Testis (tissue), 3 donors: ENCODE data around the gene DYNLT3. TPM values are rescaled to one million over a fixed set of nuclear protein-coding genes. Genes with fewer than 3 reads are reported as not detected.

Experiments
- DNase-seq: peaks from one replicate; pipeline ENCODE4 v3.0.0-alpha.2; 2019
- H3K27ac ChIP-seq, 2 donors: fragments of 200-600 bp; sonication (generic); one replicate each; pipeline ENCODE4 v1.5.1; 2019
- H3K27me3 ChIP-seq: fragments of 200-600 bp; sonication (generic); one replicate; pipeline ENCODE4 v1.5.1; 2019
- H3K36me3 ChIP-seq: fragments of 200-600 bp; sonication (generic); one replicate; pipeline ENCODE4 v1.5.1; 2017; ENCODE audit warnings: low read depth; ENCODE audit errors: missing control alignments
- H3K4me1 ChIP-seq: fragments of 200-600 bp; sonication (generic); one replicate; pipeline ENCODE4 v1.5.1; 2019
- H3K4me3 ChIP-seq, 2 donors: fragments of 200-600 bp; sonication (generic); one replicate each; pipeline ENCODE4 v1.5.1; 2017 to 2019
- H3K9me3 ChIP-seq: fragments of 200-600 bp; sonication (generic); one replicate; pipeline ENCODE4 v1.5.1; 2017
- POLR2A ChIP-seq: fragments of 450-650 bp; IDR thresholded peaks from one replicate; pipeline ENCODE4 v1.6.1; 2017; ENCODE audit warnings: antibody characterized with exemption, mild to moderate bottlenecking, moderate library complexity
- WGBS, 2 donors: methylation state at CpG; one replicate each; pipeline ENCODE4 v1.1.5; 2018; 5-methylcytosine and 5-hydroxymethylcytosine counted together
- intact Hi-C: fragments of 100-400 bp; cut with DNase I; formaldehyde crosslinking; loops from one replicate; pipeline ENCODE4 v1.15.1; 2023; ENCODE audit warnings: low total_unique reads
- polyA plus RNA-seq: library from polyadenylated mRNA; stranded (reverse); fragments of 350-450 nt; fragmentation: Illumina TruSeq; extraction: RNeasy Lipid Tissue Mini Kit (QIAGEN cat#74804); gene quantifications from one replicate; pipeline ENCODE4 v1.2.3, GENCODE V29; 2014; ENCODE audit warnings: low read depth, low replicate concordance; ENCODE audit not compliant: insufficient read depth
- total RNA-seq, 2 donors: library from RNA; depleted of rRNA; stranded (reverse); fragments of >200 nt; gene quantifications; one replicate each; pipeline ENCODE4 v1.2.3, GENCODE V29; 2016
- TF ChIP-seq, protein P1 (sequence below), 3 experiments: fragments of 450-650 bp in 2 of 3; fragments of 200-600 bp in 1 of 3; sonication (generic) in 1 of 3; IDR thresholded peaks; one replicate each; pipeline ENCODE4 v1.5.1; 2016 to 2019; ENCODE audit warnings: antibody characterized with exemption in 3 of 3, mild to moderate bottlenecking in 2 of 3, moderate library complexity in 1 of 3

The DYNLT3 gene
- total and polyA plus RNA-seq, 3 donors from 2014 or later, result 11.1 to 20.1 (median 11.7) TPM

DNA sequence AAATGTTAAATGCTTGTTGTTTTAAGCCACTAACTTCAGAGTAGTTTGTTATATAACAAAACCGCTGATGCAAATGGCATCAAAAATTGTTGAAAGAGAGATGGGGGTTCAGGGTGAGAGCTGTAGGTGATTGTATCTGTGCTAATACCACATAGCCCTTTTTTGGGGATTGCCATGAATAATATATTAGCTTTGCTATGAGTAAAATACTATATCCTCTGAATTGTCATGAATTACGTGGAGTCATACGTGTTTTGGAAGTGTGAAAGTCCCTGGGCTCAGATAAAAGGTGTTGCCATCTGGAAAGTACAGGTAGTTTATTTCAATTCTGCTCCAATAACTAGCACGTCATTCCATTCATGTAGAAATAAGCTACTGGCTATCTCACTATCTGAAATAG is 30.6 kb downstream of the DYNLT3 start:
- TF ChIP-seq, protein P1, sequence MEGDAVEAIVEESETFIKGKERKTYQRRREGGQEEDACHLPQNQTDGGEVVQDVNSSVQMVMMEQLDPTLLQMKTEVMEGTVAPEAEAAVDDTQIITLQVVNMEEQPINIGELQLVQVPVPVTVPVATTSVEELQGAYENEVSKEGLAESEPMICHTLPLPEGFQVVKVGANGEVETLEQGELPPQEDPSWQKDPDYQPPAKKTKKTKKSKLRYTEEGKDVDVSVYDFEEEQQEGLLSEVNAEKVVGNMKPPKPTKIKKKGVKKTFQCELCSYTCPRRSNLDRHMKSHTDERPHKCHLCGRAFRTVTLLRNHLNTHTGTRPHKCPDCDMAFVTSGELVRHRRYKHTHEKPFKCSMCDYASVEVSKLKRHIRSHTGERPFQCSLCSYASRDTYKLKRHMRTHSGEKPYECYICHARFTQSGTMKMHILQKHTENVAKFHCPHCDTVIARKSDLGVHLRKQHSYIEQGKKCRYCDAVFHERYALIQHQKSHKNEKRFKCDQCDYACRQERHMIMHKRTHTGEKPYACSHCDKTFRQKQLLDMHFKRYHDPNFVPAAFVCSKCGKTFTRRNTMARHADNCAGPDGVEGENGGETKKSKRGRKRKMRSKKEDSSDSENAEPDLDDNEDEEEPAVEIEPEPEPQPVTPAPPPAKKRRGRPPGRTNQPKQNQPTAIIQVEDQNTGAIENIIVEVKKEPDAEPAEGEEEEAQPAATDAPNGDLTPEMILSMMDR (IDR thresholded peaks at IDR 0.05), result no peak
- TF ChIP-seq POLR2A, result no peak
- 79 to 96% methylated on average over 3 to 4 of the region's 4 CpGs for WGBS, 2 donors
- Histone ChIP-seq H3K27ac (no peak overlapping the region), H3K4me3 (no peak overlapping the region), H3K36me3 (no peaks in the 10 kb centered on the region), H3K4me1 (no peaks in the 10 kb centered on the region), H3K27me3 (no peaks in the 10 kb centered on the region), H3K9me3 (no peaks in the 10 kb centered on the region)
- no peak for DNase-seq
- intact Hi-C loops, result no loop called here

DNA sequence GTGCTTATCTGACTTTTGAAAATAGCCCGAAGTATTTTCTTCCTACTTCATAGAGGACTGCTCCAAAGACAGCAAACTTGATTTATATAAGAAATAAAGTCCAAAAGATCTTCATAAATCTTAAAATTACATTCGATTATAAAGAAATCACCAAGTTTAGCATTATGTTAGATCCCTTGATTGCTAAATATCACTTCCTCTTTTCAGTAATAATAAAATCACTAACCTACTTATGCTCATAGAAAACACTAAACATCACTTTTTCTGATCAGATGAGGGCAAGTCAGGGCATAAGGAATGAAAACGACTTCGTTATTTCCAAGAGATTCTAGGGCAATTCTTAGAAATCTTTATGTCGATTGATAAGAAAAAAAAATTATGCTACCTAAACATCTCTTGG is 32.0 kb downstream of the DYNLT3 start:
- H3K4me3 ChIP-seq, result no peak overlapping the region
- 71 to 80% methylated on average over 5 of the region's 5 CpGs for WGBS, 2 donors
- TF ChIP-seq, protein P1 (IDR thresholded peaks at IDR 0.05), result no peak
- no peak for TF ChIP-seq POLR2A
- no peak for DNase-seq
- no peaks in the 10 kb centered on the region for H3K9me3 ChIP-seq
- intact Hi-C loops, result no loop called here
- H3K27me3 ChIP-seq, result no peaks in the 10 kb centered on the region
- H3K36me3 ChIP-seq, result no peaks in the 10 kb centered on the region
- no peak overlapping the region for H3K27ac ChIP-seq
- no peaks in the 10 kb centered on the region for H3K4me1 ChIP-seq

DNA sequence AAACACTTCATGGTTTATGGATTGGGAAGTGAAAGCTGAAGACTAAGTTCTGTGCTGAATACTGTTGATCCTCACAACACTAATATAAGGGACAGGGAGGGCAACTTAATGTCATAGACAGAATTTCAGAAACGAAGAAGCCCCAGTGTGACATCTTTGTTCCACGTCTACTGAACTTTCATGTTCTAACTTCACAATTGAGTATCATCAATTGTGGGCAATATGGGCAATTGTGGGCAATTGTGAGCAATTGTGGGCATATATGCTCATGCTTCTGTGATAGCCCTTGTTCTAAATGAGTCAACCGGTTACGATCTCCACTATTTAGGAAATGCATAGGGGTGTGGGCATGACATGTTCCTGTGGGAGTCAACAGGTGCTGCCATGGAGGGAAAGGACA is 33.8 kb downstream of the DYNLT3 start:
- no peaks in the 10 kb centered on the region for H3K36me3 ChIP-seq
- intact Hi-C loops, result no loop called here
- H3K9me3 ChIP-seq, result no peaks in the 10 kb centered on the region
- WGBS, 2 donors, result 81 to 91% methylated on average over 4 of the region's 4 CpGs
- no peak for DNase-seq
- no peaks in the 10 kb centered on the region for H3K4me1 ChIP-seq
- no peak overlapping the region for H3K4me3 ChIP-seq
- no peaks in the 10 kb centered on the region for H3K27me3 ChIP-seq
- no peak for TF ChIP-seq POLR2A
- no peak overlapping the region for H3K27ac ChIP-seq

DNA sequence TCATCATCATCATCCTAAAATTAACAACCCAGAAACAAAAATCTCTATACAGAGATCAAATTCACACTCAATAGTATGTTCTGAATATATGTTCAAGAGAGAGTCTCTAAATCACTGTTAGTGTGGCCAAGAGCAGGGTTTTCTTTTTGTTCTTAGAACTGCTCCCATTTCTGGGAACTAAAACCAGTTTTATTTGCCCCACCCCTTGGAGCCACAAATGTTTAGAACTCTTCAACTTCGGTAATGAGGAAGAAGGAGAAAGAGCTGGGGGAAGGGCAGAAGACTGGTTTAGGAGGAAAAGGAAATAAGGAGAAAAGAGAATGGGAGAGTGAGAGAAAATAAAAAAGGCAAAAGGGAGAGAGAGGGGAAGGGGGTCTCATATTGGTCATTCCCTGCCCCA is 35.3 kb downstream of the DYNLT3 start:
- Histone ChIP-seq H3K27ac (no peak overlapping the region), H3K9me3 (no peaks in the 10 kb centered on the region), H3K4me1 (no peaks in the 10 kb centered on the region), H3K36me3 (no peaks in the 10 kb centered on the region), H3K4me3 (no peak overlapping the region), H3K27me3 (no peaks in the 10 kb centered on the region)
- WGBS, 2 donors, result 73 to 85% methylated on average over 1 of the region's 1 CpG
- TF ChIP-seq, protein P1 (IDR thresholded peaks at IDR 0.05), result no peak
- TF ChIP-seq POLR2A, result no peak
- intact Hi-C loops, result no loop called here
- DNase-seq, result no peak

DNA sequence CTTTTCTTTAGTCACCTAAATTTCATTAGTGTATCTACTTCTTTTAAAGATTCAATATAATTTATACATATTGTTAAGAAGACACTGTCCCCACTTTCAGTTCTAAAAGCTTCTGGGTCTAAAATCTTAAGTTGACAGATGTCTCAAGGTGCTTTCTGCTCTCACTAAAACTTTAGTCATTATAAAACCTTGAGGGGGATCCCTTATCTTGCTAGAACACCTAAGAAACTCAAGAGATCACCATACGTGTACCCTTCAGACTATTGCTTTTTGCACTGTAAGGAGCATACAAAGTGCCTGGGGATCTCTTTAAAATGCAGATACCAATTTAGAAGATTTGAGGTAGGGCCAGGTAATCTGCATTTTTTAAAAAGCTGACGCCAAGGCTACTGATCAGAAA is 37.4 kb downstream of the DYNLT3 start:
- Histone ChIP-seq H3K36me3 (no peaks in the 10 kb centered on the region), H3K4me1 (no peaks in the 10 kb centered on the region), H3K9me3 (no peaks in the 10 kb centered on the region), H3K27me3 (no peaks in the 10 kb centered on the region), H3K4me3 (no peak overlapping the region), H3K27ac (no peak overlapping the region)
- intact Hi-C loops, result no loop called here
- no peak for DNase-seq
- WGBS, 2 donors, result 67 to 82% methylated on average over 1 to 2 of the region's 2 CpGs
- no peak for TF ChIP-seq POLR2A
- TF ChIP-seq, protein P1 (IDR thresholded peaks at IDR 0.05), result no peak
